Muscle layer of duodenum (tissue), 2 donors: ENCODE results near the gene TMOD1.

ENCODE experiments used
- H3K27ac ChIP-seq: one replicate; pipeline ENCODE4 v1.7.0; 2013; ENCODE audit warnings: mild to moderate bottlenecking, low read length
- H3K27me3 ChIP-seq: one replicate; pipeline ENCODE4 v1.7.0; 2013; ENCODE audit warnings: low read depth, mild to moderate bottlenecking, control low read depth, low read length
- H3K36me3 ChIP-seq, 2 donors: one replicate each; pipeline ENCODE4 v1.7.0; 2013; ENCODE audit warnings: low read length in 2 of 2, control low read depth in 1 of 2, mild to moderate bottlenecking in 1 of 2; ENCODE audit not compliant: insufficient read depth in 2 of 2, control insufficient read depth in 1 of 2
- H3K4me1 ChIP-seq, 2 donors: one replicate each; pipeline ENCODE4 v1.7.0; 2013; ENCODE audit warnings: low read length in 2 of 2, mild to moderate bottlenecking in 2 of 2, control low read depth in 1 of 2, moderate library complexity in 1 of 2; ENCODE audit not compliant: insufficient read depth in 2 of 2, control insufficient read depth in 1 of 2
- H3K4me3 ChIP-seq, 2 donors: one replicate each; pipeline ENCODE4 v1.7.0; 2013; ENCODE audit warnings: low read length in 2 of 2, low read depth in 1 of 2, mild to moderate bottlenecking in 1 of 2
- H3K9me3 ChIP-seq, 2 donors: one replicate each; pipeline ENCODE4 v1.7.0; 2013; ENCODE audit warnings: low read length in 2 of 2, control low read depth in 1 of 2, mild to moderate bottlenecking in 1 of 2; ENCODE audit not compliant: control insufficient read depth in 1 of 2
- donor health status: healthy.

The TMOD1 gene

GRCh38 chr9:97510797-97511654 lies 9.6 kb downstream of the TMOD1 start:
- Histone ChIP-seq H3K4me3 (no peak overlapping the region), H3K27me3 (no peaks in the 10 kb centered on the region), H3K9me3 (no peaks in the 10 kb centered on the region), H3K36me3 (no peaks in the 10 kb centered on the region), H3K4me1 (peaks cover 0 to 8% of the 10 kb centered on the region in 2 donors), H3K27ac (peak overlapping the region; percentile 18)

DNA sequence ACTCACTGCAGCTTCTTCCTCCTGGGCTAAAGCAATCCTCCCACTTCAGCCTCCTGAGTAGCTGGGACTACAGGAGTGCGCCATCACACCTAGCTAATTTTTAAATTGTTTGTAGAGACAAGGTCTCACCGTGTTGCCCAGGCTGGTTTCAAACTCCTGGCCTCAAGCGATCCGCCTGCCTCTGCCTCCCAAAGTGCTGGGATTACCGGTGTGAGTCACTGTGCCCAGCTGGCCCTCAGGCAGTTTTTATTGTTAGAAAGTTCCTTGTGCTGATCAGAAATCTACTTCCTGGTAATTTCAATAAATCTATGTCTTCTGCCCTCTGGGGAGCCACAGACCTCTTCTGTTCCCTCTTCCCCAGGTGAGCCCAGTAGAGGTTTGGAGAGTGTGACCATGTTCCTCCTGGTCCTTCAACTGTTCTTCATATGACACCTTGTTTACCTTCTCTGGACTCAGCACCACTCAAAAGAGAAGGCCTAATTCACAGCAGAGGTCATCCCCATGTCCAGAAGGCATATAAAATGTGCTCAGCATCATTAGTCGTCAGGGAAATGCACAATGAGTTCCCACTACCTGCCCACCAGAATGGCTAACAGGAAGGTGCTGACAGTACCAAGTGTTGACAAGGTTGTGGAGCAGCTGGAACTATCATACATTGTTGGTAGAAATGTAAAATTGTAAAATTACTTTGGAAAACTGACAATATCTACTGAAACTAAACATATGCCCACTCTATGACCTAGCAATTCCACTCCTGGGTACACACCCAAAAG lies 10.4 kb downstream of the TMOD1 start:
- Histone ChIP-seq H3K27ac (no peak overlapping the region), H3K4me3 (no peak overlapping the region), H3K4me1 (peaks cover 0 to 14% of the 10 kb centered on the region in 2 donors), H3K27me3 (no peaks in the 10 kb centered on the region), H3K9me3 (no peaks in the 10 kb centered on the region), H3K36me3 (no peaks in the 10 kb centered on the region)

DNA sequence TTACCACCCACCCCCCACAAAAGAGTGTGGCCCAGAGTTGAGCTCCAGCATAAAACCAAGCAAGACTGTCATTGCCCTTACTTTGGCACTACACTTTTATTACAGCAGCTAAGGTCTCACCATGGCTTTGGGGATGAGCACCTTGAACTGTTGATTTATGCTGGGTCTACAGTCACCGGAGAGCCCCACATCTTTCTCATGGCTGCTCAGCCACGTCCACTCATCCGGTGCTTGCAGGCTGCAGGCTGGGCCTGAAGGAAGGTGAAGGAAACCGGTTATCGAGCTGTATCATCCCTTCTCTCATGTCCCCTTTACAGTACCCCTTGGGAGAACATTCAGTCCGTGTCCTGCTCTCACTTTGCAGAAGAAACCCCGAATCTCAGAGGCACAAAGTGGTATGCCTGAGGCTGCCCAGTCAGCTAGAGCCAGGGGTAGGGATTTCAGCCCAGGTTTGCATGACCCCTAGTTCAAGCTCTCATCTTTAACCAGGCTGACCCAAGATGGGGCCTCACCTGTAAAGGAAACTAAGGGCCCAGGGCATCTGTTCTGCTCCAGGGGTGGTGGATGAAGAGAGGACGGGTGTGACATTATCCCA lies 11.6 kb downstream of the TMOD1 start:
- no peak overlapping the region for H3K4me3 ChIP-seq
- peaks cover 1 to 20% of the 10 kb centered on the region in 2 donors for H3K4me1 ChIP-seq
- H3K36me3 ChIP-seq: no peaks in the 10 kb centered on the region
- no peaks in the 10 kb centered on the region for H3K9me3 ChIP-seq
- no peaks in the 10 kb centered on the region for H3K27me3 ChIP-seq
- H3K27ac ChIP-seq: no peak overlapping the region

DNA sequence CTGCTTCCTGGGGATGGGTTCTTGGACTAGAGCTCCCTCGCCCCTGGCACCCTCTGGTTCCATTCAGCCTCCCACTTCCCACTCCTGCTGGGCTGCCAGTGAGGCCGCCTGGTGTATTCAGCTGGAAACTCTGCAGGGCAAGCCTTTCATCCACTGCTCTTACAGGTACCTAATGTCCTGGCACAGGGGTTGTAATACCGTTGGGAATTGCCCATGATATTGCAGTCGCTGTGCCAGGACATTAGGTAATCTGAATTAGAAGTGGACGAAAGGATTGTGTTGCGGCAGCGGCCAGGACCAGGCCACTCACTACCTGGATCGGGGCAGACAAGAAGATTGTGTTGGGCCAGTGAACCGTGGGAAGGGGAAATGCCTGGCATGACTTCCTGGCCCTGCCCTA lies 13.1 kb downstream of the TMOD1 start:
- Histone ChIP-seq H3K27ac (no peak overlapping the region), H3K9me3 (no peaks in the 10 kb centered on the region), H3K36me3 (no peaks in the 10 kb centered on the region), H3K4me3 (no peak overlapping the region), H3K27me3 (no peaks in the 10 kb centered on the region), H3K4me1 (peaks cover 14 to 17% of the 10 kb centered on the region in 2 donors)

- Histone ChIP-seq H3K9me3 (no peaks in the 10 kb centered on the region), H3K36me3 (no peaks in the 10 kb centered on the region), H3K4me3 (no peak overlapping the region), H3K4me1 (peaks cover 15 to 22% of the 10 kb centered on the region in 2 donors), H3K27ac (no peak overlapping the region), H3K27me3 (no peaks in the 10 kb centered on the region)
Measured at GRCh38 chr9:97515662-97516061, 14.2 kb downstream of the TMOD1 start.

DNA sequence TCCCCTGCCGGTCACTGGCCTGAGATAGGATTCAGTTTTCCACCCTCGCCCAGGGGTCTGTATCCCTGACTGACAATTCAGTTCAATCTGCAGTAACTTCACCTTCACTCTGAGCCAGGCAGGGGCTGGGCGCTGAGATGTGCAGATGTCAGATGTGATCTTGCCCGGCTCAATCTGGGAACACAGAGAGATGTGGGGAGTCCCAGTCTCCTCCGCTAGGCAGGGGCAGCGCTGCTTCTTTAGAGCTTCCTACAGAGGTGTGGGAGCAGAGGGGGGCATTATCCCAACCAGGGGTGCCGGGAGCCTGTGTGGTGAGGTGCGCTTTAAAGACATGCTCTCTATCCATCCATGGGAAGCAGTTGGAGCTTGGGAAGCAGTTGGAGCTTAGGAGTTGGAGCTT lies 14.6 kb downstream of the TMOD1 start:
- H3K36me3 ChIP-seq: no peaks in the 10 kb centered on the region
- H3K4me3 ChIP-seq: no peak overlapping the region
- H3K9me3 ChIP-seq: no peaks in the 10 kb centered on the region
- H3K27me3 ChIP-seq: no peaks in the 10 kb centered on the region
- H3K4me1 ChIP-seq: peaks cover 15 to 22% of the 10 kb centered on the region in 2 donors
- no peak overlapping the region for H3K27ac ChIP-seq

DNA sequence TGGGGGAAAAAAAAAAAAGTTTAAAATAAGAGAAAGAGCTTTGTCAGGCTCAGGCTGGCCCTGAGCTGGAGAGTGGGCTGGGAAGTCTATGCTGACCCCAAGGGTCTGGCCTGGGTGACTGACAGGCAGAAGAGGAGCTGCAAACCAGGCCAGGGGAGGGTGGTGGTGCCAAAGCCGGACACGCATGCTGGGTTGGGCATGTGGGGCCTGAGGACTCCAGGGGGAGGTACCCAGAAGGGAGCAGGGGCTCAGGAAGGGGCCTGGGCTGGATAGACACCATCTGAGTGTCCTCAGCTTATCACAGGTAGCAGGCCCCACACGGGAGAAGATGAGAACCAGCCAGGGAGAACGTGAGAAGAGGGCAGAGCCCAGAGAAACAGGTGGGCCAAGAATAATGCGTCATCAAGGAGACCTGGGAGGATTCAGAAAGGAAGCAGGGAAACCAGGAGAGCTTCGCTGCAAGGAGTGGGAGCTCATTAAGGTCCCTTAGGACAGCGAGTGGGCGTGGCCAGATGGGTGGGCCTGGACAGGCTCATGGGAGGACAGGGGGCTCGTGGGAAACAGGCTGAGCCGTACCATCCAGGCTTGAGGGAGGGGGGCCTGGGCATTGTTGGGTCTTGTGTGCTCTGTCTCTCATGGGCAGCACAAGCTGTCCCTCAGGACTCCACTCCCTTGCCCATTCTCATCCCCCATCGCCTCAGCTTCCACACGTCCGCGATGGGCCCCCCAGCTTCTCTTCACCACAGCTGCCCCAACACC lies 16.0 kb downstream of the TMOD1 start:
- peaks cover 15 to 22% of the 10 kb centered on the region in 2 donors for H3K4me1 ChIP-seq
- no peaks in the 10 kb centered on the region for H3K36me3 ChIP-seq
- H3K9me3 ChIP-seq: no peaks in the 10 kb centered on the region
- H3K27ac ChIP-seq: no peak overlapping the region
- no peak overlapping the region for H3K4me3 ChIP-seq
- no peaks in the 10 kb centered on the region for H3K27me3 ChIP-seq

DNA sequence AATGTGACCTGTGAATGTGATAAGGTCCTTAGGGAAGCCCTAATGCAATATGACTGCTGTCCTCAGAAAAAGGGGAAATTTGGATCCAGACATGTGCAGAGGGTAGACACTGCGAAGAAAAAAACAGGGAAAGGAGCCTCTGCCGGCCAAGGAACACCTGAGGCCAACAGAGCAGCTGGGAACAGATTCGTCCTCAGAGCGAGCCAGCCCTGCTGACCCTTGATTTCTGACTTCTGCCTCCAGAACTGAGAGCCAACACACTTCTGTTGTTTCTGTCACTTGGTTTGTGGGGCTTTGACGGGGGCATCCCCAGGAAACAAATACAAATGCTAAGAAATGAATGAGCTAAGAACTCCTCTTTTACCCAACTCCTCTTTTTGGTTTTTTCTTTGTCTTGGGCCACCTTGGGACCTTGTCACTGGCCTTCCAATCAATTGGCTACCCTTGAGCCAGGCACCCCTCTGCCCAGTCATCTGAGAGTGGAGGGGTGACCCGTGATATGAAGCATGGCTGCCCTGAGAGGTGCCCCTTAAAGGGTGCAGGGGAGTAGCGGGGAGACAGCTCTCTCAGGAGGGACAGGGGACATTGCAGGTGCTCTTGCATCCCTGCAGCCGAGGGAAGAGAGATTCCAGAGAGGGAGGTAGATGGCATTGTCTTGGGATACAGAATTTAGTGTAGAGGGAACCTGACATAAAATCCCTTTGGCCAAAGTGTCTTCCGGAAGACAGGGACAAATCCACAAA lies 16.9 kb downstream of the TMOD1 start:
- H3K4me1 ChIP-seq: peaks cover 15 to 22% of the 10 kb centered on the region in 2 donors
- no peaks in the 10 kb centered on the region for H3K27me3 ChIP-seq
- H3K9me3 ChIP-seq: no peaks in the 10 kb centered on the region
- no peak overlapping the region for H3K4me3 ChIP-seq
- H3K36me3 ChIP-seq: no peaks in the 10 kb centered on the region
- H3K27ac ChIP-seq: peak overlapping the region; percentile 82

DNA sequence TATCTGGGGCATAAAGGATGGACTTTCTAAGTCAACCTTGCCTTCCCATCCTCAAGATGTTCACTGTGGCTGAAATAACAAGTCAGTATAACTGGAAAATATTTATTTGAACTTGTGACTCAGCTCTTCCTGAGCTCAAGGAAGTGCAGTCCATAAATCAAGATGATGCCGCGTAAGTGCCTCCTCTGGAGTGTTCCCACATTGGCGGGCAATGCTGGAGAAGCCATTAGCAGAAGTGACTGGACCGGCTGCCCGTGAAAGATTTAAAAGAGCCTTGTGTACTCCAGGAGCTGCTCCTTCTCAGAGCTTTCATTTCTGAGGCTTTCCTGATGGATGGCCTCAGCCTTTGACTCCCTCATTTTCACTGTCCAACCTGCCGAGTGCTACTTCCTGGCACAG lies 17.4 kb downstream of the TMOD1 start:
- Histone ChIP-seq H3K4me1 (peaks cover 15 to 22% of the 10 kb centered on the region in 2 donors), H3K27ac (peak overlapping the region; percentile 82), H3K4me3 (no peak overlapping the region)

DNA sequence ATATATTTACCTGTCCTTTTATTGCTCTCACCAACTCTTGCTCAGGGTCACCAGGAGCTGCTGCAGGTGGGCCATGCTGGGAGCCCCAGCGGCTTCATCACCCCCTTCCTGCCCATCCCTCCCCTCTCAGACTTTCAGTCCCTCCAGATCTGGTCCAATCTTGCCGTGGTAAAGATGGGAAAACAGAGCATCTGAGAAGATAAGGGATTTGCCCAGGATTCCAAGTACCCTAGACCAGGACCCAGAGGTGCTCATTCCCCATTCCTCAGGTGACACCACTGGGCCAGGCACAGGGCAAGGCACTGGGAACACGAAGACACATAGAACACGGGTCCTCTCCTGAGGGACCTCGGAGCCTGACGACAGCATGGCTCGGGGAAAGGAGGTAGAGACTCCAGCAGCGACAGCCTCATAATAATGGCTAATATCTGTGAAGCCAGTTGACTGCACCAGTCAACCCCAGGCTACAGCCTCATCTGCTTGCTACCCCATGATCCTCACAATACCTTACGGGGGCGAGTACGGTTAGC lies 18.0 kb downstream of the TMOD1 start:
- peak overlapping the region; percentile 46 for H3K27ac ChIP-seq
- H3K4me1 ChIP-seq: peaks cover 15 to 22% of the 10 kb centered on the region in 2 donors
- H3K36me3 ChIP-seq: peaks cover 0 to under 1% of the 10 kb centered on the region in 2 donors
- no peak overlapping the region for H3K4me3 ChIP-seq
- no peaks in the 10 kb centered on the region for H3K9me3 ChIP-seq
- no peaks in the 10 kb centered on the region for H3K27me3 ChIP-seq

More for the DNA sequence above, 17.4 kb downstream of the TMOD1 start:
- Histone ChIP-seq H3K36me3 (no peaks in the 10 kb centered on the region), H3K9me3 (no peaks in the 10 kb centered on the region), H3K27me3 (no peaks in the 10 kb centered on the region)
